HL-60/S4 treated with retinoic acid at 250 ng/mL for 4 days and 3 days (cell line): Measurements from ENCODE around the gene SLCO3A1.

Experiments used
- in situ Hi-C: fragments of 300-500 bp; cut with MboI; formaldehyde crosslinking; loops from 2 replicates; pipeline ENCODE4 v1.7.0; 2022; ENCODE audit warnings: low sequenced_read_pairs

Gene SLCO3A1

DNA sequence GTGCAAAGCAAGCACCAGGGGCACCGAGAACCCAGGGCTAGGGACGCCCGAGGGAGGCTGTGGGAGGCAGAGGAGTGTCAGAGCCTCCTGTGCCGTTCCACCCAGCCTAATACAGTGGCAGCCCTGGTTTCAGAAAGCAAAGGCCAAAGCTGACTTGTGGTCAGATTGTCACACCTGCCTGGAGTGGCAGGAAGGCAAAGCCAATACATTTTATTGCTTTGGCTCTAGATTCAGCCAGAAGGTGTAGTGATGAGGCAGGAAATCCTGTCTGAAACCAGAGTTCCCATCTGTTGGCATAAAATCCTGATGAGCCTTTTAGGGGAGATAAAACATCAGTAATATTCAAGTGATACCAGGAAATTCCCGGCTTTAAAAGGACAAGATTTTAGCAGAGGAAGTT, 168.3 kb downstream of the SLCO3A1 start:
- in situ Hi-C loops: no loop called here

DNA sequence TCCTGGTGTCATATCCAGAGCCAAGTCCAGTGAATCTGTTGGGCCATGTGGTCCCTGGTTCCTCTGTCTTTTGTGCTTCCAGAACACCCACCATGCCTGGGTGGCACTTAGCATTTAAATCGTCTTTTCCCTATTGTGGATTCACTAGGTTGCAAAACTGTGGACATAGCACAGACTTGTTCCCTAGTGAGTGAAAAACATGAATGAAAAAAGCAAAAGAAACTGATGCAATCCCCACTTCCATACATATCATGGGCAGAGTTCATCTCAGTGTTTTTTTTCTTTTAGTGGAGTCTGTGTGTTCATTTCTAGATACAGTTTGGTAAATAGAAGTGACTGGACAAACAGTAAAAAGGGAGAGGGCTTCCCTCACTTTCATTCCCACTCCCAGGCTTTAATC, 170.5 kb downstream of the SLCO3A1 start:
- in situ Hi-C loops: no loop called here

DNA sequence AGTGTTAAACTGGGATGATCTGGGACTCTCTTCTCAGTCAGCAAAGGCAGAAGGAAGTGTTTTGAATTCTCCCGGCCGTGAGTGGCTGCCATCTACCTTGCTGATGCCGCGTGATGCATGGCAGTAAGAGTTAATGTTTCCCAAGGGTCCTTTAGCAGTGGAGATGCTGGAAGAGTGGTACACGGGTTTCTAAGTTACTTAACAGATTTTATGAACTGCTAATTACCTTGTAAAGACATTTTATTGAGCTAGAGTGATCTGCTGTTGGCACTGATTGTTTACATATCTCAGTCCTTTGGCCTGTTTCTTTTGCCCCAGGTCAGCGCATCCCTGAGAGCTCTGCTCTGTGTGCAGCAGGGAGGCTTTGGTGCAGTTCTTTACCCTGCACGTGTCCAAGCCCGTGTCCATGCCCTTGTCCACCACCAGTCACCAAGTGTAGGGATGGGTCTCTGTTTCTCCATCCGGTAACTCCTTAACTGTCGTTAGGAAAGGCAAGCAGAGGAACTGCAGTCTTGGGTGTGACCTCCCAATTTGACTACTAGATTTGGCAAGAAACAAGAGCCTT, 172.3 kb downstream of the SLCO3A1 start:
- in situ Hi-C loops: no loop called here

DNA sequence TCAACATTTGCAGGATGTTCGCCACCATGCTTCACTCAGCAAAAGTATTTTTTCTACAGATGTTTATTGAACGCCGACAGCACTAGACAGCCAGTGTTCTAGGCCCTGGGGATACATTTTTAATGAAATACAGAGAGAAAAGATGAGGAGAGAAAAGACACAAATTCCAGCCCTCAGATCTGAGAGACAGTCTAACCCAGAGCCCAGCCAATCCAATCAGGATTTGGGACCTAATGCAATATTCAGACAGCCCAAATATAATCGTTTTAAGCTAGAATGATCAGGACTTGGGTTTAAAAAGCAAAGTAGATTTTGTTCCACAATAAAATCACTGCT, 174.8 kb downstream of the SLCO3A1 start:
- in situ Hi-C loops: no loop called here

DNA sequence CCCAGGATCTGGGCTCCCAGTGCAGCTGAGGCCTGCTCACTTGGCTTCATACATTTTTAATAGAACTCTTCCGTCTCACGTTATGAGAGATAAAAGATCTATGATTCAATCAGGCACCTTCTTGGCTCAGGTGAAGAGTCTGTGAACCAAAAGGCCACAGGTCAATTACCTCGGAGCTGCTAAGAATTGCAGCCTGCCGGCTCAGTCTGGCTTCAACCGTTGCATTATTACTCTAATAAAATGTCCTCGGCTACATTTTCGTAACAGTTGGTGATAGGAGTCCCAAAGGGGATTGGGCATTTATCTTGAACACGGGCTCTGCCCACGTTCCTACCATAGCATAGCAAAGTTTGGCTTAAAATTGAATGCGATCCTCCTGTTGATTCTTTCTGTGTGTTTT, 176.3 kb downstream of the SLCO3A1 start:
- in situ Hi-C loops: no loop called here

DNA sequence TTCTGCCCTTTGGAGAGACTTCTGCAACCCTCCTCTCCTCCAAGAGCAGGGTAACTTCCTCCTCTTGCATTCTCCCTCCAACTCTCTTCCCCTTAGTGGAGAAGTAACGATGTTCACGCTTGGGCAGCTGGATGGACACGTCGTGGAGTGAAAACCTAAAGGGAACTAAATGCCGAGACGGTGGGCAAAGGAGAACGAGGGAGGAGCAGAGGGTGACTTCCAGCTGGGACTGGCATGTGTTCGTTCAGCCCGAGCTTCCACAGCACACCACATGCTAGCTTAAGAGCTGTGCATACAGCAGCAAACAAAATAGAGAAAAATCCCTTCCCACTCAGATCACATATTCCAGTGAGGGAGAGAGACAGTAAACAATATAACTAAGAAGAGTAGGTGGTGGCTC, 179.8 kb downstream of the SLCO3A1 start:
- in situ Hi-C loops: no loop called here

DNA sequence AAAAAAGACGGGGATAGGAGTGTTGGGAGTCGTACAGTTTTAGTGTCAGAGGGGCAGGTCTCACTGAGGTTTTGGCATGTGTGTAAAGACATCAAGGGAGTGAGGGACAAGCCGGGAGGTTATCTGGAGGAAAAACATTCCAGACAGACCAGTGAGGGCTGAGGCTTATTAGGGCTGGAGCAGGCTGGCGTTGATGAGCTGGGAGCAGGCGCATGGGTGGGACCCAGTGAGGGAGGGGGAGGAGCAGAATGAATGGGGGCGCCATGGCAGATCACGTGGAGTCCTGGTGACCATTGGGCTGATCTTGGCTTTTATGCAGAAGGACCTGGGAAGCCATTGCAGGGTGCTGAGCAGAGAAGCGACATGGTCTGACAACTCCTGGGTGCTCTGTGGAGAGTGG, 180.2 kb downstream of the SLCO3A1 start:
- in situ Hi-C loops: no loop called here

DNA sequence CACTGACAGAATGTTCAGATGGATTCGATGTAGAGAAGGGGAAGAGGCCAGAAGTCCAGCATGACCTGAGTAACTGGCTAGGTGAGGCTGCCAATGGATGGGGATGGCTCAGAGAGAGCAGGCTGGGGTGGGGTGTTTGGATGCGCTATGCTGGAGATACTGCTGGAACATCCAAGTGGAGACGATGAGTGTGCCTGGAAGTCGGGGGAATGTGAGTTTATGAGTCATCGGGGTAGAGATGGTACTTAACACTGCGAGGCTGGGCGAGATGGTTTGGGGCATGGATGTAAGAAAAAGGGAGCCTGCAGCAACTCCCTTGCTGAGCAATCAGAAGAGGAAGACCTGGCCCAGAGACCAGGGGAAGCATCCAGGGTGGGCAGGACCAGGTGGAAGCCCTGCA, 180.7 kb downstream of the SLCO3A1 start:
- in situ Hi-C loops: no loop called here

DNA sequence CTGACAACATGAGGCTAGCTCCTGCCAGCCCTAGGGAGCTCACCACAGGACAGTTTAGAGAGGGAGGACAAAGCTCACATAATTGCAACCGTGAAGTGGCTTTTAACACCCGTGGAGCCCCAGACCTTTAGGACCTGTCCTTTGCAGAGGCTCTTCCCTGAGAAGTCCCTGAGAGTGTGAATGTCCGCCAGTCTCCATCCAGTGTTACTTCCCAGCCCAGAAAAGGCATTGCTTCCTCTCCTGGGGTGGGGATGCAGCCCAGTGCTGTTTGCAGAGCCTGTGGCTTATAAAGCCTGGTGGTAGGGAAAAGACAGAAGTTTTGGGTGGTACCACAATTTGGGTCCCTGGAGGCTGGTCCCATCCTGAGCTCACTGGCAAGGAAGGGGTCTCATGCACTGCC, 182.0 kb downstream of the SLCO3A1 start:
- in situ Hi-C loops: no loop called here

DNA sequence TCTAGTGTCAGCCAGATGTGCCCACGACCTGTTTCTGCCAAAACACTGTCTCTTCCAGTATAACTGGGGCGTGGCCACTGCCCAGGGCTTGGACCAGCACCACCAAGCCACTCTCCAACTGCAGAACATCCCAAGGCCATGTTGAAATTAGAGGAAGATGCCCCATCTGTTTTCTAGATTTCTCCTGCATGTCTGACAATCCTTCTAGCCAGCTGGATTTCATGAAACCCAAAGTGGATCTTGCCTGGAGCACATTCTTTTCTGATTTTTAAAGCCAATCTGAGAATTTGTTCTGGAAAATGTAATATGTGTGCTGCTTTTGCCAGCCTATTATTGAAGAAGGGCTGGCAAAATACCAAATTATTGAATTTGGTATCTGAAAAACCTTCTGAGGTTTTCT, 182.5 kb downstream of the SLCO3A1 start:
- in situ Hi-C loops: no loop called here

DNA sequence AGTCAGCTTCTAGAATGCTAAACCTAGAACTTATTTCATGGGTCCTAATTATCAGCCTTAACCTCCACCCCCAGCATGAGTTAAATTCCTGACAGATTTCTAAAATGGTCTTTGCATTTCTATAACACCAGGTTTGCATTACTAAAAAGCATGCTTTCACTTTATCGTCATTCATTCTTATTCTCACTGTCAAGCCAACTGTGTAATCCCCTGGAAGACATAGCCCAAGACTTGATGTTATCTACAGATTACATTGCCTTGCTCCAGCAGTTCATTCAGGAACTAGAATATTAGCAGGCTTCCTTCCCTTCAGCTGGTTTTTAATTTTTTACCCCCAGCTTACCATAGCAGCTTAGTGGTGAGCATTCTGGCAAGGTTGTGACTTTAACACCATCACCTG, 184.0 kb downstream of the SLCO3A1 start:
- in situ Hi-C loops: no loop called here

DNA sequence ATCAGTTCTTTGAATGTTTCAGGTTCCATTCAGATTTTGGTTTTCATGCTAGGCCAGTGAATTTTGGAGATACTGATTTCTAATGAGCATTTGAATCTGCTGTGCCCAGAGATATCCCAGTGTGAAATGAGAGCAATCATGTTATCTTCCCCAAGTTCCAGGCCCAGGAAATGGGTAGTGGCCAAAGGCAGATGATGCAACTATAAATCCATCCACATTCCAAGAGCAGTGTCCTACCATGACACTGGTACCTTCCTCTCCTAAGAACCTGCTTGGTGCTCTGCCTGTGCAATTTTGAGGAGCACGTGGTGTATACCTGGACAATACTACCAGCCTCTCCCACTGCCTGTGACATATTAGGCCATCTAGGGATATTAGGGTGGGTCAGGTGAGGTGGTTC, 186.8 kb downstream of the SLCO3A1 start:
- in situ Hi-C loops: no loop called here

DNA sequence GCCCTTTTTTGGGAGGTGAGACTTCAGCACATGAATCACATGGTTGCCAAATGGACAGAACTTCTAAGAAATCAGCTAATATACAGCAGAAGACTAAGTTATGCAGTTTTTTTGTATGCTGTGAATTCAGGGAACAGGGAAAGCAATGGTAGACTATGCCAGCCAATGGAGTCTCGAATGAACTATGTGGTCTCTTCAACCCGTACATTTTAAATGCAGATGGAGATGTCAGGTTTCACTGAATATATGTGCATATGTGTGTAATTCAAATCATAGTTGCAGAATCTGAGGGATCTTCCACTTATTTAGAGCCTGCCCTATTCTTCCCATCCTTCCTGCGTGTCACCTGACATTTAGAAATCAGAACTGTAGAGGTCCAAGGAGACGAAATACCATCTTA, 187.9 kb downstream of the SLCO3A1 start:
- in situ Hi-C loops: no loop called here

DNA sequence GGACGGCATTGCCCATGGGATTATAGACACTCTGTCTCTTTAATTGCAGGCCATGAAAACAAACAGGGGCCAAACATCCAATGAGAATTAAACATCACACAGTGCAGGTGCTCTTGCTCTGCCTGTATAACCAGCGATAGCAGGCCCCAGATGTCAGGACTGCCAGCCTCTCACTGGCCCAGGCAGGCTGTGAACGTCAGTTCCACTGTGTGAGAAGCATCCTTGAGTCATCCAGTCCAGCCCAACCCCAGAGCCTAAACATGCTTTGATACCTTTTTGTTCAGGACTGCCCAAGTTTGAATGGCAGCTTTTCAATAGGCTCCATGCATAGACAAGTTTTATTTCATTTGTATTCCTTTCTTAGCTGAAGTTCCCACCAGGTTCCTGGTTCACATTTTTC, 189.8 kb downstream of the SLCO3A1 start:
- in situ Hi-C loops: no loop called here

DNA sequence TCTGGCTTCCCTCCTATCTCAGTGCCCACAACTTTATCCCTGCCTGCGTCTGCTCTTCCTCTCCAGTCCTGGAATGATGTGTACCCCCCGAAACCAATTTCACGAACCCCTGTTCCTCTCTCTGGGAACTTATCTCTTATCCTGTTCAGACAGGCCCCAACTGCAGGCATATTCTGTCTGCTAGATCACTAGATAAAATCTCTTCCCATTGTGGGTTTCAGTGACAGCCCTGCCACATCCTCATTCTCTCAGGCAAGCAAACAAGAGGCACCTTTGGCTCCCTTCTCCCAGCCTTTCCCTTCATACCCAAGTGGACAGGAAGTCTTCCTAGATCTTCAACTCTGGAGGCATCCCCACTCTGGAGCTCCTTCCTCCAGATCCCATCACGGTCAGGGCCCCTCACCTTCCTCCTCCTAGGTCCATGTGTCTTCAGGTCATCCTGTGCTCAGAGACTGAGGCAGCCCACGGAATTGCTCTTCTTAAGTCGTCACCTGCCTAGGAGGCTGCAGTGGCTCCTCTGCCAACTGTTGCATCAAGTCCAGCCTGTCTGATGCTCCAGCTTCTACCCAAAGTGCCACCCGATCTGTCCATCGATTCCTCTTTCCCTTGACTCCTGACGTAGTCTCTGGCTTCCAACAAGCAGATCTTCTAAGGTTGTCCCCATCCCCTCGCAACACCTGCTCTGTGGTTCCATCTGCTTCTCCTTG, 190.8 kb downstream of the SLCO3A1 start:
- in situ Hi-C loops: no loop called here

DNA sequence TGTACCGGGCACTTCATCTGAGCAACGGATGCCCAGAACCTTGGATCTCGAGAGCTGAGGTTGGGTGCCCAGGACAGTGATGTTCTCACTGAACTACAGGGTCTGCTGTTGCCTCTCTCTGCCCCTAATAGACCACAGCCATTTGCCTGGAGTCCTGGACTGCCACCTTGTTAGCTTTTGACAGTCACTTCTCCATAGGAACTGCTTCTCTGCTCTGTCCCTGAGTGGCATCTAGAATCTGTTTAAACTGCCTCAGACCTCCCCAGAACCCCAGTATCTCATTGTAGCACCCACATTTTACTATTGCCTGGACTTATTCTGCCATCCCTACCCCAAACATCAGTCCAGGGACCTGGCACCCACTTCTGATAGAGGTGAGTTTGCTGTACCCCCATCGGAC, 194.4 kb downstream of the SLCO3A1 start:
- in situ Hi-C loops: no loop called here

DNA sequence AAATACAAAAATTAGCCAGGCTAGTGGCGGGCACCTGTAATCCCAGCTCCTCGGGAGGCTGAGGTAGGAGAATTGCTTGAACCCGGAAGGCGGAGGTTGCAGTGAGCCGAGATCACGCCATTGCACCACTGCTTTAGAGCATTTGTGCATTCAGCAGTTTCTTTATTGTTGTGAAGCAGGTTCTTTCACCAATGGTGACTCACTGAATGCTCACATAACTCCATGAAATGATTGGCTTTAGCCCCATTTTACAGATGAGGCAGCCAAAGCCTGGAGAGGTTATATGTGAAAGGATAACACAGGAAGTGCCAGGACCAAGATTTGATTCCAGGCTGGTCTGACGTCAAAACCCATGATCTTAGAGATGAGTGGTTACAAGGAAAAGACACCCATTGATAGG, 195.2 kb downstream of the SLCO3A1 start:
- in situ Hi-C loops: no loop called here

DNA sequence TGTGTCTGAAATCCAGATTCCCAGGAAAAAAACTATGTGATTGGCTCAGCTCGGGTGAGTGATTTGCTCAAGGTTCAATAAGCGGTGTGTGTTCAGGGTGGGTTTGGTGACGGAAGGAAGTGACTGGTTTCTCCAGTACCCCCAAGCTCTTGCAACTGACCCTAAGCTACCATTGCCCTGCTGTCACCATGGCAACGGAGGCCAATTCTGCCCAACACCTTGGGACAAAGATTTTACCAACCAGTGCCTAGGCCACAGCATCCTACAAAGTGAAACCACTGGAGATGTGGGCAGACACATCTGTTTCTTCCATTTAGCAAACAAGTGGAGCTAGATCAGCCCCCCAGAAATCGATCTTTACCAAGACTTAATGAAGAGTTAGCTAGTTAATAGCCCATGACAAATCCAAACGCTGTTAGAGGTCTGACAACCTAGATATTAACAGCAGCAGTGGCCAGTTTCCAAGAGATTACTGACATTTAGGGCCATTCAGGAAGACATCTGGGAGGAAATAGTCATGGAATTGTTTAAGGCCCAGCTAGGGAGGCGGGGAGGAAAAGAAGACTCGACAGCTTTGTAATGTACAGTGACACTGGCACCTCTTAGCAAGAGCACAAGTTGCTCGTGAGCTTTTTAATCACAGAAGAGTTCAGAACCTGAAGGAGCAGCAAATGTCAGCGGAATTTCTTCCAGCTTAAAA, 195.9 kb downstream of the SLCO3A1 start:
- in situ Hi-C loops: no loop called here

DNA sequence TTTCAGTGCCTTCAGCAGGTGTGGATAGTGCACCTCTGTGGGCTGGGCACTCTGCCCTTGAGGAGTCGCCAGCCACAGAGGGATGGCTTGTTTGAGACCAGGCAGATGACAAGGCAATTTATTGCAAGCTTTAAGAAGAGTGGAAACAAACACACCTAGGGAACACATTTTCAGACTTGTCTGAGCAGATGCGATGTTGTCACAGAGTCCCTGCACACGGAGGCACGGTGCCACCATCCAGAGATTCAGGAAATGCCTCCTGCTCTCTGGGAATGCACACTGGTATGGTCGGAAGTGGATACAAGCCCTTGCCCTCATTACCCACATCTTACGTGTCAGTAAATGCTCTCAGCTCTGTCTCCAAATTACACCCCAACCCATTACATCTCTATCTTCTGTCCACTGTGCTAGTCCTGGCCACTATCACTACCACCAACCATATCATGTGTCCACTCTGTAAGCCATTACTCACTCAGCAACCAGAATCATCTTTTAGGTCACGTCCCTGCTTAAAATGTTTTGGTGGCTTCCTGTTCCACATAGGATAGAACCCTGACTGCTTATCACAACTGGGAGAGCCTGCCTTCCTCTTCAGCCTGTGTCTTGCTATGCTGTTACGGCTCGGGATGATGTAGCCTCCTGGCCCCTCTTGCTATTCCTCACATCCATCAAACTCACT, 196.9 kb downstream of the SLCO3A1 start:
- in situ Hi-C loops: no loop called here

DNA sequence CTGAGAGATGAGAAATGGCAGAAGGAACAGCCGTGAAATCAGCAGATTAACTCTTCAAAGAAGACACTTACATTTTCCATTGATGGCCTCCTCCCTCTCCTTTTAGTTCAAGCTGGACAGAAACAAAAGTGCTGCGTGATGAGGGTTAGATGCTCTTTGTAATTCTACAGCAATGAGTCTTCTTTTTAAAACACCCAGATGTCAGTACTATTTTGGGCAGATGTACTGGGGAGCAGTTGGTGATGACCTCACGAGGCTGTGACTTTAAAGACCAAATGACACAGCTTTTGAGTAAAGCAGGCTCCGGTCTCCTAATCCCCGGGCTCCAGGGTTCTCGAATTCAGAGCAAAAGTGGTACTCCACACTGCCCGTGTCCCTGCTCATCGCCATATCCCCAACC, 198.2 kb downstream of the SLCO3A1 start:
- in situ Hi-C loops: no loop called here

DNA sequence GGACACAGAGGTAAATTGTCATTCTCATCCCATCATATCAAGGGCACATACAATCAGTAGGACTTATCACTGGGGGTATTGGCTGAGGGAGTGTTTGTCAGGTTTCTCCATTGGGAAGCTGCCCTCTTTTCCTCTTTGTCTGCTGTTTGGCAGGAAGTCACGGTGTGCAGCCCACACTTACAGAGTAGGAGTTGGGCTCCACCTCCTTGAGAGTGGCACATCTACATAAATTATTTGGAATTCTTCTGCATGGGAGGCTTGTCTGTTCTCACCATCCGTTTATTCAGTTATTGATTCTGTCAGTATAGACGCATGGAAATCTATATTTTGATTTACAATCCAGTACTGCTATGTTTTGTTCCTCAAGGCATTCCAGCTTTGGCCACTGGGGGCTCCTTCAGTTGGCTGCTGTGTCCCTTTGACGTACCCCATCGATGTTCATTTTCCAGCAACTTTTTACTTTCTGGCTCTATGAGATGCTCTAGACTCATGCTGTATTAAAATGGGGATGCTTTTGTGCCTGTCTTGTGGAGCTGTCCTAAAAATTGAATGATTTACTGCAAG, 200.3 kb downstream of the SLCO3A1 start:
- in situ Hi-C loops: no loop called here

DNA sequence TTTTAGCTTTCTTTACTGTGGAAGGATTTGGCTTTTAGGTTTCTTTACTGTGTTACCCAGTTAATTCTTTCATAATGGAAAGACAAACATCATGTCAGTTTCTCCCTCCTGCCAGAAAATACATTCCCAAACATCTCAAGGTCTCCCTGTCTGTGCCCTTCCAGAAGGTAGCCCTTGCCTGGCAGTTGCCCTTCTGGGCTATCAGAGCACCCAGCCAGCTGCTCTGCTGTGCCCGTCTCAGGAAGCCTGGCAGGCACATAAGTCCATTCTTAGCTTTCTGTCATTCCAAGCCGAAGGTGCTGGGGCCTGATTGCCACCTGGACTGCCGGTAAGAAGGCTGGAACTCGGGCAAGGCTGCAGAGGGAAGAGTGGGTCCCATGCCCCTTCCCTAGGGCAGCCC, 203.4 kb downstream of the SLCO3A1 start:
- in situ Hi-C loops: no loop called here
